Measurements from ENCODE around the gene PIK3C3. TPM values are rescaled to one million over a fixed set of nuclear protein-coding genes. Genes with fewer than 3 reads are reported as not detected.

The PIK3C3 gene
- total RNA-seq, 1 donor from 2014 or later = 41.5 TPM

GRCh38 chr18:42069036-42069435 is 114.0 kb downstream of the PIK3C3 start:
- no peak overlapping the region for H3K27ac Mint-ChIP-seq (ENCODE audit: unreplicated experiment)
- no peak for DNase-seq (ENCODE audit: low read depth, low spot score)
- H3K9me3 Mint-ChIP-seq = no peaks in the 10 kb centered on the region
- H3K4me3 Mint-ChIP-seq = no peak overlapping the region
- H3K36me3 Mint-ChIP-seq (ENCODE audit: low read depth) = peaks cover 22% of the 10 kb centered on the region
- H3K4me1 Mint-ChIP-seq = peaks cover 7% of the 10 kb centered on the region
- TF ChIP-seq CTCF (conservative IDR thresholded peaks at IDR 0.05) = no peak
- no peaks in the 10 kb centered on the region for H3K27me3 Mint-ChIP-seq (ENCODE audit: low read depth)

GRCh38 chr18:42072407-42072806 is 117.4 kb downstream of the PIK3C3 start:
- no peak for DNase-seq (ENCODE audit: low read depth, low spot score)
- no peak for TF ChIP-seq CTCF (conservative IDR thresholded peaks at IDR 0.05)
- H3K9me3 Mint-ChIP-seq = no peaks in the 10 kb centered on the region
- H3K4me1 Mint-ChIP-seq = no peaks in the 10 kb centered on the region
- no peak overlapping the region for H3K27ac Mint-ChIP-seq (ENCODE audit: unreplicated experiment)
- H3K27me3 Mint-ChIP-seq (ENCODE audit: low read depth) = no peaks in the 10 kb centered on the region
- H3K36me3 Mint-ChIP-seq (ENCODE audit: low read depth) = peaks cover 25% of the 10 kb centered on the region
- no peak overlapping the region for H3K4me3 Mint-ChIP-seq

GRCh38 chr18:42074704-42075103 is 119.7 kb downstream of the PIK3C3 start:
- Mint-ChIP-seq H3K4me1 (no peaks in the 10 kb centered on the region), H3K27me3 (ENCODE audit: low read depth) (no peaks in the 10 kb centered on the region), H3K9me3 (no peaks in the 10 kb centered on the region), H3K36me3 (ENCODE audit: low read depth) (peaks cover 29% of the 10 kb centered on the region), H3K27ac (ENCODE audit: unreplicated experiment) (no peak overlapping the region), H3K4me3 (no peak overlapping the region)
- TF ChIP-seq CTCF (conservative IDR thresholded peaks at IDR 0.05) = no peak
- DNase-seq (ENCODE audit: low read depth, low spot score) = no peak

- Mint-ChIP-seq H3K27ac (ENCODE audit: unreplicated experiment) (no peak overlapping the region), H3K9me3 (no peaks in the 10 kb centered on the region), H3K27me3 (ENCODE audit: low read depth) (no peaks in the 10 kb centered on the region), H3K36me3 (ENCODE audit: low read depth) (peaks cover 23% of the 10 kb centered on the region), H3K4me1 (no peaks in the 10 kb centered on the region), H3K4me3 (no peak overlapping the region)
- DNase-seq (ENCODE audit: low read depth, low spot score) = no peak
- no peak for TF ChIP-seq CTCF (conservative IDR thresholded peaks at IDR 0.05)
Measured at GRCh38 chr18:42078711-42079110, 123.7 kb downstream of the PIK3C3 start.

- no peaks in the 10 kb centered on the region for H3K27me3 Mint-ChIP-seq (ENCODE audit: low read depth)
- DNase-seq (ENCODE audit: low read depth, low spot score) = no peak
- TF ChIP-seq CTCF (conservative IDR thresholded peaks at IDR 0.05) = no peak
- H3K4me1 Mint-ChIP-seq = no peaks in the 10 kb centered on the region
- H3K36me3 Mint-ChIP-seq (ENCODE audit: low read depth) = peaks cover 25% of the 10 kb centered on the region
- no peaks in the 10 kb centered on the region for H3K9me3 Mint-ChIP-seq
- no peak overlapping the region for H3K27ac Mint-ChIP-seq (ENCODE audit: unreplicated experiment)
- no peak overlapping the region for H3K4me3 Mint-ChIP-seq
Measured at GRCh38 chr18:42080340-42080739, 125.3 kb downstream of the PIK3C3 start.
